CD4-positive, alpha-beta T cell (primary cell): ENCODE data around the gene DCUN1D2. TPM values are rescaled to one million over a fixed set of nuclear protein-coding genes. Genes with fewer than 3 reads are reported as not detected.

Experiments
- ATAC-seq: fragments of 200-7000 bp; cut with Tn5 transposase; one replicate; pipeline ENCODE4 v1.10.0; 2022; ENCODE audit warnings: mild to moderate bottlenecking; ENCODE audit not compliant: poor library complexity
- CTCF ChIA-PET: fragments of 350-600 bp; sonication (Branson Sonifier 250); formaldehyde crosslinking; loops from one replicate; lab custom pipeline; 2021; ENCODE audit warnings: antibody characterized with exemption, inconsistent platforms; lab: Charles Lee
- POLR2A ChIA-PET: fragments of 350-600 bp; sonication (Branson Sonifier 250); formaldehyde crosslinking; loops from one replicate; lab custom pipeline; 2021; ENCODE audit warnings: antibody characterized with exemption, inconsistent platforms; lab: Charles Lee
- DNase-seq, 14 experiments: peaks; one replicate each; pipeline ENCODE4 v3.0.0-alpha.2; 2013 to 2020; ENCODE audit warnings: mixed read lengths in 2 of 14
- H3K27ac ChIP-seq, 2 donors: one replicate each; pipeline versions ENCODE4 v1.5.1 to v1.7.0; 2013; ENCODE audit warnings: low read length in 2 of 2, low read depth in 1 of 2, mild to moderate bottlenecking in 1 of 2
- H3K27me3 ChIP-seq, 2 experiments: 1 replicate in 1 of 2; 2 replicates in 1 of 2; pipeline versions ENCODE4 v1.6.1 to v1.7.0; 2013; ENCODE audit warnings: low read length in 2 of 2, control low read depth in 1 of 2, mild to moderate bottlenecking in 1 of 2, moderate library complexity in 1 of 2; ENCODE audit not compliant: insufficient read depth in 2 of 2, control insufficient read depth in 1 of 2
- H3K36me3 ChIP-seq: one replicate; pipeline ENCODE4 v1.6.1; 2013; ENCODE audit warnings: low read length, control low read depth; ENCODE audit not compliant: insufficient read depth
- H3K4me1 ChIP-seq: one replicate; pipeline ENCODE4 v1.6.1; 2013; ENCODE audit warnings: low read length, control low read depth; ENCODE audit not compliant: insufficient read depth
- H3K4me3 ChIP-seq: one replicate; pipeline ENCODE4 v1.5.1; 2013; ENCODE audit warnings: mild to moderate bottlenecking, low read length, moderate library complexity
- H3K9me3 ChIP-seq, 2 experiments: 1 replicate in 1 of 2; 2 replicates in 1 of 2; pipeline versions ENCODE4 v1.6.1 to v1.7.0; 2013; ENCODE audit warnings: low read length in 2 of 2, mild to moderate bottlenecking in 2 of 2, control low read depth in 1 of 2, moderate library complexity in 1 of 2; ENCODE audit not compliant: control insufficient read depth in 1 of 2, insufficient read depth in 1 of 2
- H3K27ac Mint-ChIP-seq: one replicate; pipeline ENCODE4 v1.8.0; 2020; ENCODE audit warnings: mixed read lengths
- H3K27me3 Mint-ChIP-seq: one replicate; pipeline ENCODE4 v1.8.0; 2021; ENCODE audit warnings: mixed read lengths
- H3K36me3 Mint-ChIP-seq: one replicate; pipeline ENCODE4 v1.8.0; 2021; ENCODE audit warnings: low read depth, mixed read lengths
- H3K4me1 Mint-ChIP-seq: one replicate; pipeline ENCODE4 v1.8.0; 2021; ENCODE audit warnings: low read depth, mixed read lengths
- H3K4me3 Mint-ChIP-seq: one replicate; pipeline ENCODE4 v1.8.0; 2020; ENCODE audit warnings: mild to moderate bottlenecking, mixed read lengths
- H3K9me3 Mint-ChIP-seq: one replicate; pipeline ENCODE4 v1.8.0; 2020; ENCODE audit warnings: mixed read lengths
- intact Hi-C, 2 experiments: fragments of 100-400 bp; cut with DNase I in 1 of 2; cut with micrococcal nuclease in 1 of 2; formaldehyde crosslinking; loops; one replicate each; pipeline versions ENCODE4 v1.15.1 to v1.9.0; 2023 to 2025; cut with DNase I, micrococcal nuclease
- total RNA-seq, 174 experiments: library from RNA in 2 of 174; stranded (reverse) in 2 of 174; gene quantifications; one replicate each; pipeline ENCODE4 v1.2.3 and lab custom pipeline; 2021 to 2026
- TF ChIP-seq, protein P1 (sequence below): fragments of 200-600 bp; IDR thresholded peaks from one replicate; pipeline ENCODE4 v1.8.0; 2022; ENCODE audit warnings: antibody characterized with exemption, mild to moderate bottlenecking

The DCUN1D2 gene
- total RNA-seq, 2 experiments from 2014 or later = 16.2 to 18.9 TPM

- no peak overlapping the region for H3K27ac ChIP-seq
- DNase-seq (no peak), ATAC-seq (no peak)
- H3K9me3 ChIP-seq = peaks cover 0 to 4% of the 10 kb centered on the region in 2 experiments
- Mint-ChIP-seq H3K4me1 (no peaks in the 10 kb centered on the region), H3K9me3 (no peaks in the 10 kb centered on the region), H3K4me3 (no peak overlapping the region), H3K36me3 (peaks cover 4% of the 10 kb centered on the region), H3K27me3 (no peaks in the 10 kb centered on the region), H3K27ac (no peak overlapping the region)
- TF ChIP-seq, protein P1, sequence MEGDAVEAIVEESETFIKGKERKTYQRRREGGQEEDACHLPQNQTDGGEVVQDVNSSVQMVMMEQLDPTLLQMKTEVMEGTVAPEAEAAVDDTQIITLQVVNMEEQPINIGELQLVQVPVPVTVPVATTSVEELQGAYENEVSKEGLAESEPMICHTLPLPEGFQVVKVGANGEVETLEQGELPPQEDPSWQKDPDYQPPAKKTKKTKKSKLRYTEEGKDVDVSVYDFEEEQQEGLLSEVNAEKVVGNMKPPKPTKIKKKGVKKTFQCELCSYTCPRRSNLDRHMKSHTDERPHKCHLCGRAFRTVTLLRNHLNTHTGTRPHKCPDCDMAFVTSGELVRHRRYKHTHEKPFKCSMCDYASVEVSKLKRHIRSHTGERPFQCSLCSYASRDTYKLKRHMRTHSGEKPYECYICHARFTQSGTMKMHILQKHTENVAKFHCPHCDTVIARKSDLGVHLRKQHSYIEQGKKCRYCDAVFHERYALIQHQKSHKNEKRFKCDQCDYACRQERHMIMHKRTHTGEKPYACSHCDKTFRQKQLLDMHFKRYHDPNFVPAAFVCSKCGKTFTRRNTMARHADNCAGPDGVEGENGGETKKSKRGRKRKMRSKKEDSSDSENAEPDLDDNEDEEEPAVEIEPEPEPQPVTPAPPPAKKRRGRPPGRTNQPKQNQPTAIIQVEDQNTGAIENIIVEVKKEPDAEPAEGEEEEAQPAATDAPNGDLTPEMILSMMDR = no peak
- intact Hi-C loops = no loop called here
- no peak overlapping the region for H3K4me3 ChIP-seq
- no peaks in the 10 kb centered on the region for H3K4me1 ChIP-seq
- ChIA-PET POLR2A (no interaction called here), CTCF (no interaction called here)
- no peaks in the 10 kb centered on the region for H3K36me3 ChIP-seq
- no peaks in the 10 kb centered on the region for H3K27me3 ChIP-seq
Observed at GRCh38 chr13:113446488-113446854, 44.0 kb downstream of the DCUN1D2 start.

GRCh38 chr13:113445791-113446487 lies 44.6 kb downstream of the DCUN1D2 start:
- H3K4me3 ChIP-seq = no peak overlapping the region
- Mint-ChIP-seq H3K9me3 (no peaks in the 10 kb centered on the region), H3K27ac (no peak overlapping the region), H3K4me3 (no peak overlapping the region), H3K36me3 (peaks cover 8% of the 10 kb centered on the region), H3K27me3 (no peaks in the 10 kb centered on the region), H3K4me1 (no peaks in the 10 kb centered on the region)
- H3K36me3 ChIP-seq = no peaks in the 10 kb centered on the region
- H3K27me3 ChIP-seq = no peaks in the 10 kb centered on the region
- peaks cover 0 to 5% of the 10 kb centered on the region in 2 experiments for H3K9me3 ChIP-seq
- ChIA-PET CTCF (no interaction called here), POLR2A (no interaction called here)
- H3K4me1 ChIP-seq = no peaks in the 10 kb centered on the region
- DNase-seq (no peak), ATAC-seq (no peak)
- TF ChIP-seq, protein P1 = no peak
- H3K27ac ChIP-seq = no peak overlapping the region
- intact Hi-C loops = no loop called here

DNA sequence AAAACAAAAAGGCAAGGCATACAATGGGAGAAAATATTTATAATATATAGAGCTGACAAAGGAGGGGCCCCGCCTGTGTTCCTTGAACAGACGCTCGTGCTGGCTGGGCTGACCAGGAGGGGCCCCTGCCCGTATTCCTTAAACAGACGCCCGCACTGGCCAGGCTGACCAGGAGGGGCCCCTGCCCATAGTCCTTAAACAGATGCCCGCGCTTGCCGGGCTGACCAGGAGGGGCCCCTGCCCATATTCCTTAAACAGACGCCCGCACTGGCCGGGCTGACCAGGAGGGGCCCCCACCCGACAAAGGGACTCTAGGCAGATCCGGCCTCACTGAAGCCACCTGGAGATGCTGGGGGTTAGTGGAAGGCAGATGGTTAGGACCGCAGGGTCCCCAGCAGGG lies 46.5 kb downstream of the DCUN1D2 start:
- no peak for DNase-seq
- H3K27me3 ChIP-seq = no peaks in the 10 kb centered on the region
- H3K4me3 ChIP-seq = no peak overlapping the region
- Mint-ChIP-seq H3K27me3 (no peaks in the 10 kb centered on the region), H3K36me3 (peaks cover 8% of the 10 kb centered on the region), H3K4me1 (no peaks in the 10 kb centered on the region), H3K27ac (no peak overlapping the region), H3K4me3 (no peak overlapping the region), H3K9me3 (no peaks in the 10 kb centered on the region)
- ChIA-PET CTCF (no interaction called here), POLR2A (no interaction called here)
- TF ChIP-seq, protein P1 = no peak
- peaks cover 0 to 13% of the 10 kb centered on the region in 2 experiments for H3K9me3 ChIP-seq
- intact Hi-C loops = no loop called here
- ATAC-seq = no peak
- H3K27ac ChIP-seq = no peak overlapping the region
- no peaks in the 10 kb centered on the region for H3K4me1 ChIP-seq
- no peaks in the 10 kb centered on the region for H3K36me3 ChIP-seq
